ENCODE results near the gene FKBP9.

Gene FKBP9

DNA sequence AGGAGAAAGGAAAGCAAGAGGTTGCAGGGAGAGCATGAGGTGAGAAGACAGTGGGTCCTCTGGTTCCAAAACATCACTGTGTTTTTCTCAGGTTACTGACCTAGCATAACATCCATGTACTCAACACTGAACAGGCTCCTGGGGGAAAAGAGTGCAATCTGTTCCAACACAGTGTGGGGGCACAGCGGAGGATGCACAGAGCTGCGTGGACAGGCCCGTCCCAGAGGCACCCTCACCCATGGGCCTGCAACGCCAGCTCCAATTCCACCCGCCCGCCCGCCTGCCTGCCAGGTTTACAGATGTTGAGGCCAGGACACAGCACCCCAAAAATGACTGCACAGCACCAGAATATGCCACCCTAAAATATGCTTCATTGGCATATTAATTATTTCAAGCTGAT, 26.9 kb upstream of the FKBP9 start:
- H3K4me1 ChIP-seq (ENCODE audit: control insufficient read depth in 2 of 2, insufficient read depth in 2 of 2, low read length in 2 of 2) = no peaks in the 10 kb centered on the region
- no peak overlapping the region for H3K27ac ChIP-seq (ENCODE audit: low read depth in 2 of 2, low read length in 2 of 2)
- H3K36me3 ChIP-seq (ENCODE audit: control insufficient read depth in 2 of 2, insufficient read depth in 2 of 2, low read length in 2 of 2) = peaks cover 13 to 19% of the 10 kb centered on the region in 2 donors
- no peak overlapping the region for H3K9ac ChIP-seq (ENCODE audit: low read depth in 1 of 2, low read length in 2 of 2)
- no peaks in the 10 kb centered on the region for H3K27me3 ChIP-seq (ENCODE audit: control insufficient read depth in 2 of 2, insufficient read depth in 2 of 2, low read length in 2 of 2)
- H3K9me3 ChIP-seq (ENCODE audit: control insufficient read depth in 2 of 2, low read length in 2 of 2) = no peaks in the 10 kb centered on the region
- no peak overlapping the region for H3K4me3 ChIP-seq (ENCODE audit: low read length in 2 of 2)

DNA sequence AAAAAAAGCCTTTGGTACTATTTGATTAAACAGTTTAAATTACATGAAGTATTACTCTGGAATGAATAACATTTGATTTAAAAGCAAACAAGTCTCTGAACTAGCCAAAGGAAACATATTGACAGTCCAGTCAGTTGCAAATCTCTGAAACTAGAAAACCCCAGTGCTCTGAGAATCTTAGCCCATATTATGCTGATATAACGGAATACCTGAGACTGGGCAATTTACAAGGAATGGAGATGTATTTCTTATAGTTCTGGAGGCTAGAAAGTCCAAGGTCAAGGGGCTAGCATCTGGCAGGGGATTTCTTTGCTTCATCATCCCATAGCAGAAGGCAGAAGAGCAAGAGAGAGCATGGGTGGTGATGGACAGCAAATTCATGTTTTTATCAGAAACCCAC, 21.7 kb upstream of the FKBP9 start:
- H3K27ac ChIP-seq (ENCODE audit: low read depth in 2 of 2, low read length in 2 of 2) = no peak overlapping the region
- no peak overlapping the region for H3K9ac ChIP-seq (ENCODE audit: low read depth in 1 of 2, low read length in 2 of 2)
- H3K4me1 ChIP-seq (ENCODE audit: control insufficient read depth in 2 of 2, insufficient read depth in 2 of 2, low read length in 2 of 2) = peaks cover 8 to 11% of the 10 kb centered on the region in 2 donors
- H3K4me3 ChIP-seq (ENCODE audit: low read length in 2 of 2) = no peak overlapping the region
- H3K36me3 ChIP-seq (ENCODE audit: control insufficient read depth in 2 of 2, insufficient read depth in 2 of 2, low read length in 2 of 2) = peaks cover 4 to 6% of the 10 kb centered on the region in 2 donors
- no peaks in the 10 kb centered on the region for H3K9me3 ChIP-seq (ENCODE audit: control insufficient read depth in 2 of 2, low read length in 2 of 2)
- H3K27me3 ChIP-seq (ENCODE audit: control insufficient read depth in 2 of 2, insufficient read depth in 2 of 2, low read length in 2 of 2) = no peaks in the 10 kb centered on the region

DNA sequence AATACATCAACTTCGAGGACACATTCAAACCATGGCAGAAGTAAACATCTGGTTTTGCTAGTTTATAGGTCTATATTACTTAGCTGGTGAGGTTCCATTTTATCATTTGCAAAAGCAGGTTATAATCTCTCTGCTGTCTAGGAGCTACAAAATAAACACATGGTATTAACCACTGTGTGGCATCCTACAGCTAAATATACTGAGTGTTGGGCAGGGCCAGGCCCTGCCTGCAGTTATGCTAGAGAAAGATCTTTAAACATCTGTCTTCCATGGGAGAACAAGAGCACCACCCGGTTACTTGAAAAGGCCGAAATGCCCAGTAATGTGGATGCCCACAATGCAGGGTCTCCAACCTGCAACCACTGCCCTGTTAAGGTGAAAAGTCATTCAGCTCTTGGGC, 20.6 kb upstream of the FKBP9 start:
- Histone ChIP-seq H3K9ac (ENCODE audit: low read depth in 1 of 2, low read length in 2 of 2) (no peak overlapping the region), H3K9me3 (ENCODE audit: control insufficient read depth in 2 of 2, low read length in 2 of 2) (no peaks in the 10 kb centered on the region), H3K4me3 (ENCODE audit: low read length in 2 of 2) (no peak overlapping the region), H3K27me3 (ENCODE audit: control insufficient read depth in 2 of 2, insufficient read depth in 2 of 2, low read length in 2 of 2) (no peaks in the 10 kb centered on the region), H3K27ac (ENCODE audit: low read depth in 2 of 2, low read length in 2 of 2) (no peak overlapping the region), H3K36me3 (ENCODE audit: control insufficient read depth in 2 of 2, insufficient read depth in 2 of 2, low read length in 2 of 2) (peaks cover 2 to 4% of the 10 kb centered on the region in 2 donors), H3K4me1 (ENCODE audit: control insufficient read depth in 2 of 2, insufficient read depth in 2 of 2, low read length in 2 of 2) (peaks cover 14 to 17% of the 10 kb centered on the region in 2 donors)

DNA sequence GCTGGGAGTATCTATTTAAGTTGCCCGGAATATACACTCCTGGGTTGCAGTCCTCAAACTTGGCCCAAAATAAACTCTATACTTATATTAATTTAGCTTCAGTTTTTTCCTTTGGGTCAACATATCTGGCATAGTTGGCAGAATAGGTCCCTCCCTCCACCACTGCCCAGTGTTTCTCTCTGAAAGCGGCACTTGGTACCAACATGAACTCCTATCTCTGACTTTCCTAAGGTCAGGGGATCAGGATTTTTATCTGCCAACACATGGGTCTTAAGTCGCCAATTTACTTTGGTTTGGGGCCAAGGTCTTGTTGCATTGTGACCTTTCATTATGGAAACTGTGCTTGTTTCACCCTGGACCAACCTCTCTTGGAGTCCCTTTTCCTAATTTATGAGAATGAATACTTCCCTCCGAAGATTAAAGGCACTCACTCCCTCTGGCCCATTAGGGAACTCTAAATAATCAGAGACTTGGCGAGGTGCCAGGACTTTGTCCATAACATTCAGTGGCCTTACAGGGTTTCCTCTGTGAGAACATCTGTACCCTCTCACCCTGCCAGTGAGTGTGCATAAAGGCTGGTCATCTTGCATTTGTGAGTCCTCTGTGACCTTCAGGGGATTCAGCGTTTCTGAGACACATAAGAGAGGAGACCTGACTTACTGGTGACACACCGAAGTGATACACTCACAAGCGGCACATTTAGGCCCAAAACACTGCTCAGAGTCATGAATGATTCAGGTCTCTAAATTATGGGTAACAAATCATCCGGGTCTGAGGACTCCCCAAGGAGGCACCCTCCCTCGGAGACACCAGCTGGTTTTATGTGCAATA, 19.7 kb upstream of the FKBP9 start:
- no peaks in the 10 kb centered on the region for H3K27me3 ChIP-seq (ENCODE audit: control insufficient read depth in 2 of 2, insufficient read depth in 2 of 2, low read length in 2 of 2)
- no peak overlapping the region for H3K27ac ChIP-seq (ENCODE audit: low read depth in 2 of 2, low read length in 2 of 2)
- H3K9me3 ChIP-seq (ENCODE audit: control insufficient read depth in 2 of 2, low read length in 2 of 2) = no peaks in the 10 kb centered on the region
- H3K4me3 ChIP-seq (ENCODE audit: low read length in 2 of 2) = no peak overlapping the region
- peaks cover 0 to 2% of the 10 kb centered on the region in 2 donors for H3K36me3 ChIP-seq (ENCODE audit: control insufficient read depth in 2 of 2, insufficient read depth in 2 of 2, low read length in 2 of 2)
- H3K9ac ChIP-seq (ENCODE audit: low read depth in 1 of 2, low read length in 2 of 2) = no peak overlapping the region
- peaks cover 17 to 21% of the 10 kb centered on the region in 2 donors for H3K4me1 ChIP-seq (ENCODE audit: control insufficient read depth in 2 of 2, insufficient read depth in 2 of 2, low read length in 2 of 2)

DNA sequence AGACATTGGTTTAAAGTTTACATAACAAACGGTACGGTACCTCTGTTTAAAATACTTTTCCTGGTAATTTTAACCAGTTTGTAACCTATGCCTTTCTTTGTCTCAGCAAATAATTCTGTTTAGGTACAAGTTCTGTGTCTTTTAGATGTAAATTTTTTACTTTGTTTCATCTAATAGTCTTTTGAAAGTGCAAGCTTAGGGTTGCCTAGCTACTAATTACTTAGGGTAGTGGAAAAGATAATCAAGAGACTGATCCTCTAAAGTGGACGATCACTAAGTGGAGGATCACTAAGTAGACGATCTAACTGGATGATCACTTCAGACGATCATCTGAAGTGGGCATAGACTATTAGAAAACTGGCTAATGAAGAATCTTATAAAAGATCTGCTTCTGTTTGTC, 16.1 kb upstream of the FKBP9 start:
- Histone ChIP-seq H3K9me3 (ENCODE audit: control insufficient read depth in 2 of 2, low read length in 2 of 2) (no peaks in the 10 kb centered on the region), H3K4me3 (ENCODE audit: low read length in 2 of 2) (peak overlapping the region; percentile 81 to 83), H3K4me1 (ENCODE audit: control insufficient read depth in 2 of 2, insufficient read depth in 2 of 2, low read length in 2 of 2) (peaks cover 17 to 23% of the 10 kb centered on the region in 2 donors), H3K27ac (ENCODE audit: low read depth in 2 of 2, low read length in 2 of 2) (peak overlapping the region in 1 of 2 donors; percentile 83), H3K36me3 (ENCODE audit: control insufficient read depth in 2 of 2, insufficient read depth in 2 of 2, low read length in 2 of 2) (no peaks in the 10 kb centered on the region), H3K9ac (ENCODE audit: low read depth in 1 of 2, low read length in 2 of 2) (peak overlapping the region; percentile 15 to 84), H3K27me3 (ENCODE audit: control insufficient read depth in 2 of 2, insufficient read depth in 2 of 2, low read length in 2 of 2) (no peaks in the 10 kb centered on the region)

DNA sequence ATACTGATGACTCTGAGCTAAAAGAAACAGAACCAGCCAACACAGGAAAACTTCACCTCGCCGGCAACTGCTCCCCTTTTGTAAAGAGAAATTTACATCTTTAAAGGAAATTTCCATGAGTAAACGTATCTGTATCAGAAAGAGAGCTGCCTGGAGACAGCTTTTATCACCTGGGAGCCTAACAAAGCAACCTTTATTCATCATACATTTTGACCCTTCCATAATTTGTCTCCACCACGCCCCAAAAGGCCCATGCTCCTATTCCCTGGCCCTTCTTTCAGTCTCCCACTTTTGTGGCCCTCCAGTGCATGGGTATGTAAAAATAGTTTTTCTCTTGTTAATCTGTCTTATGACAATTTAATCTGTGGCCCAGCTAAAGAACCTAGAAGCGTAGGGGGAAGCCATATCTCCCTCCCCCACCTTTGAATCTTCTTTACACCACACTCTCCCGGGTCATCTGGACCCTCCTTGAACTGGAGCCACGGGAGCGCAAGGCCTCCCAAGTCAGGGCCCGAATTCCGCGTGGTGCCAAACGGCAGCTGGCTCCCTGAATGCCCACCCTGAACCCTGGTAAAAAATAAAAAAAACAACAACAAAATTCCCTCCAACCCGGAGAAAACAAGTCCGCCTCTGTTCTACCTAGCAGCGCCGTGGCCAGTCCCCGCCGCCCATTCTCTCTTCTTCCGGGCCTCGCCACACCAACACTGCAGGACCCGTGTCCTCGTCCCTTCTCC, 15.4 kb upstream of the FKBP9 start:
- Histone ChIP-seq H3K27me3 (ENCODE audit: control insufficient read depth in 2 of 2, insufficient read depth in 2 of 2, low read length in 2 of 2) (no peaks in the 10 kb centered on the region), H3K27ac (ENCODE audit: low read depth in 2 of 2, low read length in 2 of 2) (peak overlapping the region; percentile 83 to 89), H3K9me3 (ENCODE audit: control insufficient read depth in 2 of 2, low read length in 2 of 2) (no peaks in the 10 kb centered on the region), H3K9ac (ENCODE audit: low read depth in 1 of 2, low read length in 2 of 2) (peak overlapping the region; percentile 74 to 84), H3K36me3 (ENCODE audit: control insufficient read depth in 2 of 2, insufficient read depth in 2 of 2, low read length in 2 of 2) (no peaks in the 10 kb centered on the region), H3K4me3 (ENCODE audit: low read length in 2 of 2) (peak overlapping the region; percentile 81 to 83), H3K4me1 (ENCODE audit: control insufficient read depth in 2 of 2, insufficient read depth in 2 of 2, low read length in 2 of 2) (peaks cover 15 to 20% of the 10 kb centered on the region in 2 donors)

DNA sequence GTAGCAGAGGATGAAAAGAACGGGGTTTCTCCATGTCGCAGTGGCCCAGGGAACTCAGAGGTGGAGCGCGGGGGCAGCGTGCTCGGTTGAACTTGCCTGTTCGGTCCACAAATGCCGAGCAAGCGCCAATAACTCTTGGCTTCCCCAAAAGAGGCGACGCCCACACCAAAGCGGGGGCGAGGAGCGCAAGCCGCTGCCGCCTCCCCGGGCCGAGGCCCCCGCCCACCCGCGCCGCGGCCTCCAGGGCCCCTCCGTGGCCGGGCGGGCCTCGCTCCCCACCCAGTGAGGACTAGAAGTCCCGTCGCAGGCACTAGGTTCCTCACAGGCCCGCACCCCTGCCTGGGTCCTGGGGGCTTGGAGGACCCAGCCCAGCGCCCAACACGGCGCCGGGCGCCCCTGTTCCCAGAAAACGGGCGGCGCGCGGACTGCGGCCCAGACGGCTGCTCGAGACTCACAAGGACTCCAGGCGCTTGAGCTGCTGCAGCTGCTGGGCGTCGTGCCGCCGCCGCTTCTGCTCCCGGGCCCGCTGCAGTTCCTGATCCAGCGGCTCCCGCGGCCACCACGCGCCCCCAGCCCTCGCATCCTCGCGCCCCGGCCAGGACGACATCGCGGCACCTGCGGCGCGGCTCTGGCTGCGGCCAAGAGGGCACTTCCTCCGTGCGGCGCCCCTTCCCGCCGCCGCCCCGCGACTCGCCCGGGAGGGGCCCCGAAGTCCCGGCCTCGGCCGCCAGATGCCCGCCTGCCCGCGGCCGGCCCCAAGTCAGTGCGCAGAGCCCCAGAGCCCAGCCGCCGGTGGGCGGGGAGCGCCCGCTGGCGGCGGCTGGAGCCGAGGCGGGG, 14.6 kb upstream of the FKBP9 start:
- no peaks in the 10 kb centered on the region for H3K36me3 ChIP-seq (ENCODE audit: control insufficient read depth in 2 of 2, insufficient read depth in 2 of 2, low read length in 2 of 2)
- H3K9ac ChIP-seq (ENCODE audit: low read depth in 1 of 2, low read length in 2 of 2) = peak overlapping the region; percentile 74 to 84
- peak overlapping the region; percentile 83 to 89 for H3K27ac ChIP-seq (ENCODE audit: low read depth in 2 of 2, low read length in 2 of 2)
- H3K4me1 ChIP-seq (ENCODE audit: control insufficient read depth in 2 of 2, insufficient read depth in 2 of 2, low read length in 2 of 2) = peaks cover 14% of the 10 kb centered on the region in 2 donors
- H3K27me3 ChIP-seq (ENCODE audit: control insufficient read depth in 2 of 2, insufficient read depth in 2 of 2, low read length in 2 of 2) = no peaks in the 10 kb centered on the region
- peaks cover 0 to 1% of the 10 kb centered on the region in 2 donors for H3K9me3 ChIP-seq (ENCODE audit: control insufficient read depth in 2 of 2, low read length in 2 of 2)
- peak overlapping the region; percentile 81 to 83 for H3K4me3 ChIP-seq (ENCODE audit: low read length in 2 of 2)

DNA sequence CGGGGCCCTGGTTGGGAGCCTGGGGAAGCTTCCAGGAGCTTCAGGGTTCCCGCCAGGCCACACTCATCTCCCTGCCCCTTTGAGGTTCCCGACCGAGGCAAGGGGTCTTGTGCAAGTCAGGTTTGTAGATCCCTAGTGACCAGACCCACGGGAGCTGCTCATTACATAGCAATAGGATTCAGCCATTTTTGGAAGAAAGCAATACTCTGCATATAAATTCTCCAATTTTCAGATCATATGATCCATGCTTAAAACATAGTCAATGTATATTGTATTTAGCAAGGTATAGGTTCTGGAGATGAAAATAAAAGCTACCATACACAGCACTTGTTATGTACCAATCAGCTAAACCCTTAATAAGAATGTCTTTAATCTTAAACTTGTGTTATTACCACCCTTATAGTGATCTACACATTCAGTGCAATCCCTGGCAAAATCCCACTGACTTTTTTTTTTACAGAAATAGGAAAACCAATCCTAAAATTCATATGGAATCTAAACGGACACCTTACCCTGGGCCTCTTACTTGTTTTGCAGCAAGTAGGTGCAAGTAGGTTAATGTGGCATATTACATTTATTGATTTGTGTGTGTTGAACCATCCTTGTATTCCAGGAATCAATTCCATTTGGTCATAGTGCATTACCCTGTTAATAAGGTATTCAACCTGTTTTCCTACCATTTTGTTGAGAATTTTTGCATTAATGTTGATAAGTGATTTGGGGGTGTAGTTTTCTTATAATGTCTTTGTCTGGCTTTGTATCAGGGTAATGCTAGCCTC, 13.8 kb upstream of the FKBP9 start:
- Histone ChIP-seq H3K4me3 (ENCODE audit: low read length in 2 of 2) (peak overlapping the region in 1 of 2 donors; percentile 54), H3K36me3 (ENCODE audit: control insufficient read depth in 2 of 2, insufficient read depth in 2 of 2, low read length in 2 of 2) (no peaks in the 10 kb centered on the region), H3K27ac (ENCODE audit: low read depth in 2 of 2, low read length in 2 of 2) (no peak overlapping the region), H3K9ac (ENCODE audit: low read depth in 1 of 2, low read length in 2 of 2) (peak overlapping the region in 1 of 2 donors; percentile 24), H3K27me3 (ENCODE audit: control insufficient read depth in 2 of 2, insufficient read depth in 2 of 2, low read length in 2 of 2) (no peaks in the 10 kb centered on the region), H3K4me1 (ENCODE audit: control insufficient read depth in 2 of 2, insufficient read depth in 2 of 2, low read length in 2 of 2) (peaks cover 12 to 14% of the 10 kb centered on the region in 2 donors), H3K9me3 (ENCODE audit: control insufficient read depth in 2 of 2, low read length in 2 of 2) (peaks cover 4 to 6% of the 10 kb centered on the region in 2 donors)

DNA sequence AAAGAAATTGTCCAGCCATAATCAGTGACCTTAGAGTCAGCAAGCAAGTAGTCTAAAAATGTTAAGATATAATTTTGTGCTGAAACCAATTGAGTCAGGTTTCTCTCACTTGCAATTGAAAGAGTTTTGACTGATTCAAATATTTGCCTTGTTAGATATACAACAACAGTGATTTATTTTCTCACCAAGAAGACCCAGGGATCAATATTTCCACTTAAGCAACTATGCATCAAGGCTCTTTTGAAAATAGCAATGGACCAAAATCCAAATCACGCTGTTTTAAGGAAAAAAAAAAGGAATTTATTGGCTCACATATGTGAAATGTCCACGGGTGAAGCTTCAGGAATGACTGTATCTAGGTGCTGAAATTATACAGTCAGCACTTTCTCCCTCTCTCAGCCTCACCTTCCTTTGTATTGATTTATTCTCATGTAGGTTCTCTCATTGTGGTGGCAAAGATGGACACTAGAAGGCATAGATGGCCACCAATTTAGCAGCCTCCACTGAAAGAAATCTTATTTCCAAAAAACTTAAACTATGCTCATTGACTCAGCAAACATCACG, 9.7 kb upstream of the FKBP9 start:
- no peaks in the 10 kb centered on the region for H3K36me3 ChIP-seq (ENCODE audit: control insufficient read depth in 2 of 2, insufficient read depth in 2 of 2, low read length in 2 of 2)
- H3K9me3 ChIP-seq (ENCODE audit: control insufficient read depth in 2 of 2, low read length in 2 of 2) = peaks cover 6 to 8% of the 10 kb centered on the region in 2 donors
- no peak overlapping the region for H3K4me3 ChIP-seq (ENCODE audit: low read length in 2 of 2)
- H3K27ac ChIP-seq (ENCODE audit: low read depth in 2 of 2, low read length in 2 of 2) = no peak overlapping the region
- H3K4me1 ChIP-seq (ENCODE audit: control insufficient read depth in 2 of 2, insufficient read depth in 2 of 2, low read length in 2 of 2) = peaks cover 0 to 2% of the 10 kb centered on the region in 2 donors
- no peaks in the 10 kb centered on the region for H3K27me3 ChIP-seq (ENCODE audit: control insufficient read depth in 2 of 2, insufficient read depth in 2 of 2, low read length in 2 of 2)
- H3K9ac ChIP-seq (ENCODE audit: low read depth in 1 of 2, low read length in 2 of 2) = no peak overlapping the region
